ENCODE data around the gene N4BP2L2. TPM values are rescaled to one million over a fixed set of nuclear protein-coding genes. Genes with fewer than 3 reads are reported as not detected.
A peak's percentile ranks its signal among the peaks of the same experiment; 100 is the strongest.

The N4BP2L2 gene
- total RNA-seq, 2 experiments from 2014 or later = 86.6 to 102 TPM

GRCh38 chr13:32430018-32430747, 108.4 kb downstream of the N4BP2L2 start:
- Mint-ChIP-seq H3K4me3 (no peak overlapping the region), H3K27ac (peak overlapping the region; percentile 32), H3K4me1 (ENCODE audit: low read depth) (peaks cover 23% of the 10 kb centered on the region), H3K9me3 (no peaks in the 10 kb centered on the region), H3K27me3 (no peaks in the 10 kb centered on the region), H3K36me3 (peaks cover 13% of the 10 kb centered on the region)
- intact Hi-C loops (cut with micrococcal nuclease) = no loop called here
- ChIA-PET CTCF (interaction anchor here (1.0 kb wide), 1 partner anchor 151 kb away, joined by 3 read pairs; no protein-coding TSS in a partner anchor), POLR2A (interaction anchor here (0.5 kb wide), 1 partner anchor 80 kb away, joined by 3 read pairs; no protein-coding TSS in a partner anchor)
- no peak for DNase-seq

GRCh38 chr13:32429433-32429909, 109.1 kb downstream of the N4BP2L2 start:
- ChIA-PET POLR2A (interaction anchor here (5.3 kb wide), 1 partner anchor 114 kb away, joined by 38 read pairs; the partner anchor contains the start of genes BRCA2 and ZAR1L), CTCF (interaction anchor here (1.0 to 1.5 kb wide), 4 partner anchors 10 to 152 kb away, joined by 3 to 6 read pairs (median 6); no protein-coding TSS in a partner anchor)
- peaks cover 26% of the 10 kb centered on the region for H3K4me1 Mint-ChIP-seq (ENCODE audit: low read depth)
- intact Hi-C loops (cut with micrococcal nuclease) = loop anchor here (5.0 kb wide), 4 partner anchors 223 to 1812 kb away; partner anchors contain the start of gene USPL1
- no peak overlapping the region for H3K27ac Mint-ChIP-seq
- H3K9me3 Mint-ChIP-seq = no peaks in the 10 kb centered on the region
- H3K27me3 Mint-ChIP-seq = no peaks in the 10 kb centered on the region
- H3K36me3 Mint-ChIP-seq = peaks cover 15% of the 10 kb centered on the region
- no peak overlapping the region for H3K4me3 Mint-ChIP-seq
- no peak for DNase-seq

GRCh38 chr13:32428581-32429432, 109.8 kb downstream of the N4BP2L2 start:
- DNase-seq = peak; percentile 19
- intact Hi-C loops (cut with micrococcal nuclease) = loop anchor here (1.0 to 5.0 kb wide), 7 partner anchors 109 to 1812 kb away; partner anchors contain the start of genes BRCA2, N4BP2L2, USPL1 and ZAR1L
- Mint-ChIP-seq H3K27me3 (no peaks in the 10 kb centered on the region), H3K27ac (peak overlapping the region; percentile 92), H3K4me1 (ENCODE audit: low read depth) (peaks cover 32% of the 10 kb centered on the region), H3K36me3 (peaks cover 19% of the 10 kb centered on the region), H3K4me3 (peak overlapping the region; percentile 77), H3K9me3 (no peaks in the 10 kb centered on the region)
- ChIA-PET POLR2A (interaction anchor here (0.6 to 5.3 kb wide), 9 partner anchors 12 to 207 kb away, joined by 3 to 38 read pairs (median 4); partner anchors contain the start of genes BRCA2, N4BP2L2, PDS5B and ZAR1L), CTCF (interaction anchor here (1.0 to 2.4 kb wide), 8 partner anchors 11 to 157 kb away, joined by 3 to 8 read pairs (median 4); partner anchors contain the start of gene PDS5B)

DNA sequence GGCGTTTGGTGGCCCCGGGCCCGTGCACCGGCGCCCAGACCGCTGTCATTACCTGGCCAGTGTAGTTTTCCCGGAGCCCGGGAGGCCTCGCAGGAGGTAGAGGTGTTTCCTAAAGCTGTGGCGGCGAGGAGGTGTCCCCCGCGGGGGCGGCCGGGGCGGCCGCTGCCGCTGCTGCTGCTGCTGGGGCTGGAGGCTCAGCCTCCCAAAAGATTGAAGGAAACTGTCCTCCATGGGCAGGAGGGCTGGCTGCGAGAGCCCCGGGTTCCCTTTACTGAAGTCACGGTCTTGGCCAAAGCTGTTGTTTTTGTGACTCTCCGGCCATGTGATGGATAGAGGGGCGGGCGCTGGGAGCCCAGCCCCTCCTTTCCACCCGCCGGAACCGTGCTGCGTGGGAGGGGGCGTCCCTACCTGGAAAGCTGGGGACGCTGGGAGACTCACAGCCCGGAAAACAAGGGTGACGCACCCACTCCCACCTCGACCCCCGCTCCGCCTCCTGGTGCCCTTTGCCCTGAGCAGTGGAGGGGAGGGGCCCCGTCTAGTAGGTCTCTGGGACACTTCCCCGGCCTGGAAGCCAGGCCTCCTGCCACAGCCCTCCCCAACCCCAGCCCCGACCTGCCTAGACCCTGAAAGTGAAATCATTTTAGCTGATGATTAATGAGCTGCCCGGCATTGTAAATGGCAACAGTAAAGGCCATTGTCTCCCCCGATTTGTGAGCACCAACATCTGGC, 110.6 kb downstream of the N4BP2L2 start, which contains the start of gene N4BP2L1:
N4BP2L1 (minus strand) TSS at position 279 of the 729 bp plus-strand sequence; CDS start at position 231, 48 bp downstream.
- CTCF ChIA-PET = interaction anchor here (1.3 to 2.4 kb wide), 7 partner anchors 11 to 158 kb away, joined by 3 to 8 read pairs (median 5); partner anchors contain the start of gene PDS5B
- peaks cover 24% of the 10 kb centered on the region for H3K36me3 Mint-ChIP-seq
- H3K27me3 Mint-ChIP-seq = no peaks in the 10 kb centered on the region
- H3K9me3 Mint-ChIP-seq = no peaks in the 10 kb centered on the region
- H3K4me3 Mint-ChIP-seq = peak within 1 kb of the TSS; percentile 88
- DNase-seq = peak; percentile 94
- H3K4me1 Mint-ChIP-seq (ENCODE audit: low read depth) = peaks cover 38% of the 10 kb centered on the region
- intact Hi-C loops (cut with micrococcal nuclease) = loop anchor here (1.0 to 5.0 kb wide), 7 partner anchors 110 to 1811 kb away; partner anchors contain the start of genes BRCA2, N4BP2L2, USPL1 and ZAR1L
- POLR2A ChIA-PET = interaction anchor here (0.6 to 5.3 kb wide), 9 partner anchors 13 to 206 kb away, joined by 3 to 38 read pairs (median 4); partner anchors contain the start of genes BRCA2, N4BP2L2, PDS5B and ZAR1L
- H3K27ac Mint-ChIP-seq = peak within 1 kb of the TSS; percentile 96

DNA sequence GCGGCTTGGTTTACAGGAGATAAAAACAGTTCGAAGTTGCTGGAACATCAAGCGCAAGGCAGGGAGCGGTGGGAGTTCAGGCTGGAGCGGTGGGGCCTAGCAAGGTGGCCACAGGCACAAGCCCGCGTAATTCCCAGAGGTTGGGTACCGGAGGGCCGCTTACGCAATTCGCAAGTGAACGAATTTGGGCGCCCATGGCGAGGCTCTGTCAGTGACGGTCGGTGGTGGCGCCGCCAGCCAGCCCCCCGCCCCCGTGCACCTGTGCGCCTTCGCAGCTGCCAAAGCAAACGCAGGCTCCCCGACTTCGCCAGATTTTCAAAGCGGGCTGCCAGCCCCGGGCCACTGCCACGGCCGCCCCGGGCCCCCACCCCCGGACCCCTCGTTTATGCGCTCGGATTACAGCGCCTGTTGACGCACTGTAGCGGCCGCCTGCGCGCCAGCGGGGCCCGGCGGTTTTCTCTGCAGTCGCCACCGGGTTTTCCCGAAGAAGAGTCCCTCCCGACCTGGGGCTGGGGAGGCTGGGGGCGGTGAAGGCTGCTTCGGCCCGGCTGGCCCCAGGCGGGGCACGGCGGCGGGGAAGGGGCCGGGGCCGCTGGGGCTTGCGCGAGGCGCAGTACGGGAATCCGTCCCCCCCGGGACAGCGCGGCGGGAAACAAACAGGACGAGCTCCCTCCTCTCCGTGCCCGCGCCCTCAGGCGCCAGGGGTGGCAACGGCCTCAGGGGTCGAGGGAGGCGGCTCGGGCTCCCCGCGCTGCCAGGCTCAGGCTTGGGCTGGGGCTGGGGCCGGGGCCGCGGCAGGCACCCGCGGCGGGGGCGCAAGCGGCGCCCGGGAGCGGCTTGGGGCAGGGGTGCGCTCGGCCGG, 111.4 kb downstream of the N4BP2L2 start:
- DNase-seq = peak; percentile 74
- Mint-ChIP-seq H3K9me3 (no peaks in the 10 kb centered on the region), H3K27ac (peak overlapping the region; percentile 96), H3K4me3 (peak overlapping the region; percentile 88), H3K36me3 (peaks cover 29% of the 10 kb centered on the region), H3K27me3 (no peaks in the 10 kb centered on the region), H3K4me1 (ENCODE audit: low read depth) (peaks cover 41% of the 10 kb centered on the region)
- CTCF ChIA-PET = interaction anchor here (0.6 to 2.4 kb wide), 4 partner anchors 18 to 159 kb away, joined by 3 to 8 read pairs (median 4); partner anchors contain the start of gene PDS5B
- POLR2A ChIA-PET = interaction anchor here (1.0 to 5.3 kb wide), 9 partner anchors 18 to 1252 kb away, joined by 3 to 38 read pairs (median 4); partner anchors contain the start of genes BRCA2, N4BP2L2, PDS5B and ZAR1L
- intact Hi-C loops (cut with micrococcal nuclease) = loop anchor here (1.0 to 5.0 kb wide), 7 partner anchors 12 to 1810 kb away; partner anchors contain the start of gene USPL1

DNA sequence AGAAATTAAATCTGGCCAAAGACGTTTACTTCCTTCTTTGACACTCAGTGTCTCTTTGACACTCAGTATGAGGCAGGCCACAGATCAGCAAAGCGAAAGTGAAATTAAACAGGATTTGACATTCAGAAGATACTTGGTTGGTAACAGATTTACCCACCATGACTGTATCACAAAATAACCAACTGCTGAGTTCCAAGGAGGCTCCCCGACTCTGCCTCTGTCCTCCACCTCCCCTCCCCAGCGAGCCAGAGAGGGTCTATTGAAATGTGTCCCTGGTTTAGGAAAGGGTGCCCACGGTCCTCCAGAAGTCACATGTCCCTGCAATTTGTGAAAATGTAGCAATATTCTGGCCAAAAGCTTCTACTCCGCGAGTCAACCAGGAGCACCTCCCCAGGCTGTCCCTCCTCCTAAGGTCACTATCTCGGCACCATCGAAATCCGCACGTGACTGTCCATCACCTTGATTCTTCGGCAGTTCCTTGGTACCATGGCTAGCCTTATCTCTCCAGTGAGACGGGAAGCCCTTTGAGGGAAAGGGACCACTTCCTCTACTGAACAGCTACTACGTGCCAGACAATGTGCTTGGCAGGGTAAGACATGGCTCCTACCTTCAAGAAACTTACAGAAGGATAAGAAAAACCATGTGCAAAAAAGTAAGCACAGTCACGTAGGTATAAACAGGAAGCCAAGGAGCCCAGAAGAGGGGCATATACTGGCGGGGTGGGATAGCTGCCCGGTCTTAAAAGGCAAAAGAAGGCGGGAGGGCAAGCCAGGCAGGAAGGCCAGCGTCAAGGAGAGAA, 112.2 kb downstream of the N4BP2L2 start:
- intact Hi-C loops (cut with micrococcal nuclease) = loop anchor here (1.0 to 5.0 kb wide), 7 partner anchors 11 to 1809 kb away; partner anchors contain the start of gene USPL1
- Mint-ChIP-seq H3K27me3 (no peaks in the 10 kb centered on the region), H3K36me3 (peaks cover 33% of the 10 kb centered on the region), H3K4me3 (peak overlapping the region; percentile 88), H3K27ac (peak overlapping the region; percentile 96), H3K4me1 (ENCODE audit: low read depth) (peaks cover 41% of the 10 kb centered on the region), H3K9me3 (no peaks in the 10 kb centered on the region)
- CTCF ChIA-PET = interaction anchor here (1.2 to 2.4 kb wide), 3 partner anchors 12 to 155 kb away, joined by 3 to 8 read pairs (median 6); no protein-coding TSS in a partner anchor
- DNase-seq = peak; percentile 50
- POLR2A ChIA-PET = interaction anchor here (1.2 to 5.3 kb wide), 4 partner anchors 18 to 1253 kb away, joined by 3 to 38 read pairs (median 5); partner anchors contain the start of genes BRCA2, PDS5B and ZAR1L

- Mint-ChIP-seq H3K27me3 (no peaks in the 10 kb centered on the region), H3K9me3 (peaks cover 5% of the 10 kb centered on the region), H3K4me1 (ENCODE audit: low read depth) (peaks cover 40% of the 10 kb centered on the region), H3K27ac (peak overlapping the region; percentile 20), H3K4me3 (peak overlapping the region; percentile 17), H3K36me3 (peaks cover 42% of the 10 kb centered on the region)
- CTCF ChIA-PET = interaction anchor here (1.2 kb wide), 2 partner anchors 10 to 119 kb away, joined by 3 to 6 read pairs; no protein-coding TSS in a partner anchor
- POLR2A ChIA-PET = interaction anchor here (2.0 to 5.3 kb wide), 2 partner anchors 16 to 109 kb away, joined by 6 to 38 read pairs; partner anchors contain the start of genes BRCA2 and ZAR1L
- no peak for DNase-seq
- intact Hi-C loops (cut with micrococcal nuclease) = loop anchor here (5.0 kb wide), 4 partner anchors 227 to 1808 kb away; partner anchors contain the start of gene USPL1
These were observed 113.4 kb downstream of the N4BP2L2 start for GRCh38 chr13:32425158-32425557.

DNA sequence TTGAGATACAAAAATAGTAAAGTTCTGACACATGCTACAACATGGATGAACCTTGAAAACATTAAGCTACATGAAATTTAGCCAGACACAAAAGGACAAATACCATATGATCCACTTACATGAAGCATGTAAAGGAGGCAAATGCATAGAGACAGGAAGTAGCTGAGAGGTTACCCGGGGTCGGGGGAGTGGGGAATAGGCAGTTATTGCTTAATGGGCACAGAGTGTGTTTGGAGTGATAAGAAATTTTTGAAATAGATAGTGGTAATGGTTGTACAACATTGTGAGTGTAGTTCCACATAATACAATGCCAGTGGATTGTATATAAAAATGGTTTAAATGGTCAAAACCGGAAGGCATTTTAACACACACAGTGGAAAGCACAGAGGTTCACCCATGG, 115.0 kb downstream of the N4BP2L2 start:
- peaks cover 32% of the 10 kb centered on the region for H3K4me1 Mint-ChIP-seq (ENCODE audit: low read depth)
- H3K4me3 Mint-ChIP-seq = no peak overlapping the region
- intact Hi-C loops (cut with micrococcal nuclease) = no loop called here
- CTCF ChIA-PET = no interaction called here
- DNase-seq = no peak
- H3K27ac Mint-ChIP-seq = no peak overlapping the region
- peaks cover 55% of the 10 kb centered on the region for H3K36me3 Mint-ChIP-seq
- H3K27me3 Mint-ChIP-seq = no peaks in the 10 kb centered on the region
- POLR2A ChIA-PET = interaction anchor here (0.6 to 1.3 kb wide), 2 partner anchors 15 to 17 kb away, joined by 3 to 4 read pairs; no protein-coding TSS in a partner anchor
- peaks cover 17% of the 10 kb centered on the region for H3K9me3 Mint-ChIP-seq

GRCh38 chr13:32419862-32420261, 118.7 kb downstream of the N4BP2L2 start:
- ChIA-PET CTCF (no interaction called here), POLR2A (no interaction called here)
- Mint-ChIP-seq H3K27ac (no peak overlapping the region), H3K9me3 (peaks cover 20% of the 10 kb centered on the region), H3K4me3 (no peak overlapping the region), H3K36me3 (peaks cover 51% of the 10 kb centered on the region), H3K27me3 (no peaks in the 10 kb centered on the region), H3K4me1 (ENCODE audit: low read depth) (peaks cover 16% of the 10 kb centered on the region)
- intact Hi-C loops (cut with micrococcal nuclease) = no loop called here
- DNase-seq = no peak
